ENCODE measurements around the gene SMIM26. TPM values are rescaled to one million over a fixed set of nuclear protein-coding genes. Genes with fewer than 3 reads are reported as not detected.

Gene SMIM26
- total RNA-seq, 1 experiment from 2014 or later = 106 TPM

- CTCF ChIA-PET = interaction anchor here (0.6 to 1.6 kb wide), 2 partner anchors 114 to 262 kb away, joined by 3 to 4 read pairs; no protein-coding TSS in a partner anchor
- Mint-ChIP-seq H3K36me3 (ENCODE audit: insufficient read depth, unreplicated experiment) (peaks cover 84% of the 10 kb centered on the region), H3K27me3 (ENCODE audit: insufficient read depth, unreplicated experiment) (no peaks in the 10 kb centered on the region), H3K4me3 (ENCODE audit: unreplicated experiment) (no peak overlapping the region), H3K27ac (ENCODE audit: low read depth, unreplicated experiment) (no peak overlapping the region), H3K9me3 (ENCODE audit: unreplicated experiment) (no peaks in the 10 kb centered on the region), H3K4me1 (ENCODE audit: insufficient read depth, unreplicated experiment) (peaks cover 14% of the 10 kb centered on the region)
- POLR2A ChIA-PET = interaction anchor here (3.9 kb wide), 1 partner anchor 19 kb away, joined by 23 read pairs; the partner anchor contains the start of gene SEC23B
- BruUV-seq (replicated peaks) = no TSS peak
- intact Hi-C loops (cut with micrococcal nuclease) = no loop called here
- DNase-seq (ENCODE audit: unreplicated experiment) = no peak
- TF ChIP-seq CTCF (IDR thresholded peaks at IDR 0.05; ENCODE audit: unreplicated experiment) = no peak
These were observed 39.9 kb upstream of the SMIM26 start for GRCh38 chr20:18527339-18527738.

GRCh38 chr20:18527836-18528235, 39.4 kb upstream of the SMIM26 start:
- no peak overlapping the region for H3K4me3 Mint-ChIP-seq (ENCODE audit: unreplicated experiment)
- POLR2A ChIA-PET = interaction anchor here (0.8 to 3.9 kb wide), 3 partner anchors 13 to 39 kb away, joined by 3 to 23 read pairs (median 5); partner anchors contain the start of gene SEC23B
- TSS peak; percentile 3 for BruUV-seq (replicated peaks)
- TF ChIP-seq CTCF (IDR thresholded peaks at IDR 0.05; ENCODE audit: unreplicated experiment) = no peak
- DNase-seq (ENCODE audit: unreplicated experiment) = no peak
- no peak overlapping the region for H3K27ac Mint-ChIP-seq (ENCODE audit: low read depth, unreplicated experiment)
- H3K27me3 Mint-ChIP-seq (ENCODE audit: insufficient read depth, unreplicated experiment) = no peaks in the 10 kb centered on the region
- no peaks in the 10 kb centered on the region for H3K9me3 Mint-ChIP-seq (ENCODE audit: unreplicated experiment)
- peaks cover 14% of the 10 kb centered on the region for H3K4me1 Mint-ChIP-seq (ENCODE audit: insufficient read depth, unreplicated experiment)
- intact Hi-C loops (cut with micrococcal nuclease) = no loop called here
- H3K36me3 Mint-ChIP-seq (ENCODE audit: insufficient read depth, unreplicated experiment) = peaks cover 89% of the 10 kb centered on the region
- CTCF ChIA-PET = interaction anchor here (1.3 to 1.6 kb wide), 2 partner anchors 19 to 114 kb away, joined by 3 to 5 read pairs; no protein-coding TSS in a partner anchor

GRCh38 chr20:18529041-18529440, 38.2 kb upstream of the SMIM26 start:
- no peak for TF ChIP-seq CTCF (IDR thresholded peaks at IDR 0.05; ENCODE audit: unreplicated experiment)
- ChIA-PET CTCF (interaction anchor here (0.6 to 1.4 kb wide), 4 partner anchors 11 to 115 kb away, joined by 3 to 5 read pairs (median 3); no protein-coding TSS in a partner anchor), POLR2A (interaction anchor here (1.1 to 3.9 kb wide), 5 partner anchors 10 to 38 kb away, joined by 3 to 23 read pairs (median 3); partner anchors contain the start of genes SEC23B and SMIM26)
- Mint-ChIP-seq H3K27me3 (ENCODE audit: insufficient read depth, unreplicated experiment) (no peaks in the 10 kb centered on the region), H3K27ac (ENCODE audit: low read depth, unreplicated experiment) (no peak overlapping the region), H3K9me3 (ENCODE audit: unreplicated experiment) (no peaks in the 10 kb centered on the region), H3K4me1 (ENCODE audit: insufficient read depth, unreplicated experiment) (peaks cover 10% of the 10 kb centered on the region), H3K36me3 (ENCODE audit: insufficient read depth, unreplicated experiment) (peaks cover 98% of the 10 kb centered on the region), H3K4me3 (ENCODE audit: unreplicated experiment) (no peak overlapping the region)
- no TSS peak for BruUV-seq (replicated peaks)
- intact Hi-C loops (cut with micrococcal nuclease) = no loop called here
- no peak for DNase-seq (ENCODE audit: unreplicated experiment)

- POLR2A ChIA-PET = no interaction called here
These were observed 34.6 kb upstream of the SMIM26 start for GRCh38 chr20:18532626-18533025.

More at GRCh38 chr20:18532626-18533025, 34.6 kb upstream of the SMIM26 start:
- no peak for TF ChIP-seq CTCF (IDR thresholded peaks at IDR 0.05; ENCODE audit: unreplicated experiment)
- CTCF ChIA-PET = no interaction called here
- intact Hi-C loops (cut with micrococcal nuclease) = no loop called here
- no peaks in the 10 kb centered on the region for H3K27me3 Mint-ChIP-seq (ENCODE audit: insufficient read depth, unreplicated experiment)
- no TSS peak for BruUV-seq (replicated peaks)
- no peak overlapping the region for H3K27ac Mint-ChIP-seq (ENCODE audit: low read depth, unreplicated experiment)
- no peaks in the 10 kb centered on the region for H3K9me3 Mint-ChIP-seq (ENCODE audit: unreplicated experiment)
- DNase-seq (ENCODE audit: unreplicated experiment) = no peak
- H3K4me3 Mint-ChIP-seq (ENCODE audit: unreplicated experiment) = no peak overlapping the region
- no peaks in the 10 kb centered on the region for H3K4me1 Mint-ChIP-seq (ENCODE audit: insufficient read depth, unreplicated experiment)
- peaks cover 79% of the 10 kb centered on the region for H3K36me3 Mint-ChIP-seq (ENCODE audit: insufficient read depth, unreplicated experiment)

Data from MCF 10A (cell line).